ENCODE data around the gene TWSG1.
"Not testable (repeated sequence)": the region's sequence is repeated elsewhere in the genome, so short reads cannot be mapped to it uniquely, and the experiment has no call there.

Gene TWSG1

DNA sequence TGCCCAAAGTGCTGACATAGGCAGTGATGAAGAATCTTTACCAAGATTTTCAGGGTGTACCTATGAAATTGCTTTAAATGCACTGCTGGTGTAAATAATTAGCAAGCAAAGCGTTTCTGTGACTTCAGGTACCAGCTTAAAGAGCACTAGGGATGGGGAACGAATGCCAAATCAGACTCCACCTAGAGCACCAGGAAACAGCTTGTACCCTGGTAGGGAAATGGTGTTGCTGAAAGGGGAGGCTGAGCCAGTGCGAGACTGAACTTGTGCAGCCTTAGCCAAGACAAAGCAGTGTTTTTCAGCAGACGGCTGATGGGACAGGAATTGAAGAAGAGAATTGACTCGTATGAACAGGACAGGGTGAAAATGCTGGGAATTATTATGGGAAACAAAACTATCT lies 65.6 kb downstream of the TWSG1 start:
- DNase-seq, result no peak

DNA sequence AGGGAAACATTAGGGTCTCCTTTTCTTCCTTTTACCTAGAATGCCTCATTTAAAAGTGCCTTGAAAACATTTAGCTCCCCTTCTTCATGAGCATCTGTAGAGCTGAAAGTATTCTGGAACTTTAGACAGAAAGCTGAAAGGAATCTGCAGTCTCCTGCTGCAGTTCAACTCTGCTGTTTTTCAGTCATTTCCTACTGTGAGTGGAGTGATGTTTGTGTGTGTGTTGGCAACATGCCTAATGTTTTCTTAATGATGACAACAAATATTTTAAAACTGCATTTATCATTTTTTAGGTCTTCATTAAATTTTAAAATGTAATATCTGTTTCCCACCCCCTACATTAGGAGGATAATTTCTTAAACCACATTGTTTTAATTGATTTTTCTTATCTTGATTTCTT lies 66.6 kb downstream of the TWSG1 start:
- no peak for DNase-seq

DNA sequence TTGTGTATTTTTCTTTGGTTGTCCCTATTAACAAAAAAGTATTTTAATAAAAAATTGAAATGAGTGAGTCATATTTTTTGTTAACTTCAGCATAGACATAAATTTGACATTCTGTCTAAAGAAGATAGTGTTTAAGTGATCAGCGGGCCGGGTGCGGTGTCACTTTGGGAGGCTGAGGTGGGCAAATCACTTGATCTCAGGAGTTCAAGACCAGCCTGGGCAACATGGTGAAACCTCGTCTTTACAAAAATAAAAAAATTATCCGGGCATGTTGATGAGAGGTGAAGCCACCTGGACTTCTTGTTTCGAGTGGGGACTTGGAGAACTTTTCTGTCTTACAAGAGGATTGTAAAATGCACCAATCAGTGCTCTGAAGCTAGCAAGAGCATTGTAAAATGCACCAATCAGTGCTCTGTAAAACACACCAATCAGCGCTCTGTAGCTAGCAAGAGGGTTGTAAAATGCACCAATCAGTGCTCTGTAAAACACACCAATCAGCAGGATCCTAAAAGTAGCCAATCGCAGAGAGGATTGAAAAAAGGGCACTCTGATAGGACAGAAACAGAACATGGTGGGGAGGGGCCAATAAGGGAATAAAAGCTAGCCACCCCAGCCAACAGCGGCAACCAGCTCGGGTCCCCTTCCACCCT lies 67.9 kb downstream of the TWSG1 start:
- not testable (repeated sequence) for DNase-seq

- DNase-seq, result no peak
Observed at GRCh38 chr18:9403795-9404564, 69.4 kb downstream of the TWSG1 start.

GRCh38 chr18:9404565-9405060 lies 70.0 kb downstream of the TWSG1 start:
- no peak for DNase-seq

DNA sequence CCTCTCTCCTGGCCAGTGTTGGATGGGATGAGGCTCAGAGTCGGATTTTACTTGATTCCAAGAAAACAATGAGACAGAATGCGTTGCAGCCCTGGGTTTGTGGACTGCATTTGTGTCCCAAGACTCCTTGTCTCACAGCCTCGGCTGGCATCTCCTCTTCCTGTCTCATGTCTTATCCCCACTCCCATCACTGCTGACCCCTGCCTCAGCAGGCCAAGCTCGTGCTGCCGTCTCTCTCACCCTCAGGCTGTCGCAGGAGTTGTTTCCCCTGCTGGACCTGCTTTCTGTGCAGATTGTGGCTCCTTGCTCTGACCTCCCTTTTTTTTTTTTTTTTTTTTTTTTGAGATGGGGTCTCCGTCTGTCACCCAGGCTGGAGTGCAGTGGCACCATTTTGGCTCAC lies 70.6 kb downstream of the TWSG1 start:
- DNase-seq, result no peak

DNA sequence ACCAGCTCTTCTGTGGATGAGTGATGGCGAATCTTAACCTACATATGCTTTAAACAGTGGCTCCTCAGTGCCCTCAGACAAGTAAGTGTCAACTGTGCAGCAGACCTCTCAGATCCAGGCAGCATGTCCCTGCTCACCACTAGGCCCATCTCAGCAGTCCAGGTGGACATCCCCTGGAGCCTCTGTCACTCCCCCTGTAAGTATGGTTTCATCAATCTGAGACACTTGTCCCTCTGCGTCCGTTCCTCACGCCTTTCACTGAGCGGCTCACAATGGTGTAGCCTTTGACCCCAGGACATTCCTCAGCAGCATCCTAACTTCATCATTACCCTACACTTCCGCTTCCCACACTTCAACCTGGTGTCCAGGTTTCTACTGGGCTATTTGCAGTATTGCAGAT lies 71.4 kb downstream of the TWSG1 start:
- DNase-seq, result no peak

DNA sequence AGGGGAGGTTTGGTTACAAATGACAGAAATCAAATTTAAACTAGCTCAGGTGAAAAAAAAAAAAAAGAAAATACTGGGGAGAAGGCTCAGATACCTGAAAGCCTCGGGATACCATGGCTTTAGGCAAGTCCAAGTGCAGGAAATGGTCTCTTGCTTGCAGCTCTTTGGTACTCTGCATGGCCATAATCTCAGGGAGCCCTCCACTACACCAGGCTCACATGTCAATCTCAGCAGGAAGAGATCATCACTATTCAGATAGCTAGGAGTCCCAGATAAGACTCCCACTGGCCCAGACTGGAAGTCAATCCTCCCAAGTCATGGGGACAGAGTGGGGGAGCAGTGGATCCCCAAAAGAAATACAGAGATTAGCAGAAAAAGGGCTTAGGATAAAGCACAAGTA lies 75.9 kb downstream of the TWSG1 start:
- DNase-seq, result no peak

GRCh38 chr18:9413576-9413975 lies 79.0 kb downstream of the TWSG1 start:
- DNase-seq, result no peak

GRCh38 chr18:9416563-9417072 lies 82.0 kb downstream of the TWSG1 start:
- no peak for DNase-seq

DNA sequence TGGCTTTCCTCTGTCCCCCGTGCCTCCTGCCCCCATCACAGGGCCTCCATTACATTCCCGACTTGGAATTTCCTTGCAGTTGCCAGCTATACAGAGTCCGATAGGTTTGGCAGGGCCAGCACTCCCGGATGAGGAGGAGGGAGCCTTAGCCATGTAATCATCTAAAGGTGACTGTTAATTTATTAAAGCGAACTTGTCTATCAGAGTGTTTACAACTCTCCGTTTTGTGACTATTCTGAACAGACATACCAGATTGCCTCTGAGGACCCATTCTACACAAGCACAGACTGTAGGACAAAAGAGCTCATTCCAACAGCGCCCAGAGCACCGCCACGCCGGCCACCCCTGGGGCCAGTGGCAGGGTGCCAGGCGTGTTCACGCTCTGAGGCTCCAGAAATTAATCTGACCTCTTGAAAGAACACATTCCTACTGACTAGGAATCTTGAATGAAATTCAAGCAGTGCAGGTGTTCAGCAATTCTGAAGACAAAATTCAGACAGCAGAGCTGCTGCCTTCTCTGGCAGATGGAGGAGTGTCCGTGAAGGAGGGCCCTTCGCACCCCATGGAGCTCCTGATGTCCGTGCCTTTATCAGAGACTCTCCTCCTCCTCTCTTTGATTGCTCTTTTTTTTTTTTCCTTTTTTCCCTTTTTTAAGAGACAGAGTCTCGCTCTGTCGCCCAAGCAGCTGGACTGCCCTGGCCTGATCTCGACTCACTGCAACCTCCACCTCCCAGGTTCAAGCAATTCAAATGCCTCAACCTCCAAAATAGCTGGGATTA lies 82.7 kb downstream of the TWSG1 start:
- no peak for DNase-seq

- DNase-seq, result no peak
Observed at GRCh38 chr18:9418047-9418690, 83.6 kb downstream of the TWSG1 start.

GRCh38 chr18:9419956-9420631 lies 85.5 kb downstream of the TWSG1 start:
- no peak for DNase-seq

- no peak for DNase-seq
Observed at GRCh38 chr18:9421096-9421900, 86.7 kb downstream of the TWSG1 start.

GRCh38 chr18:9421901-9422327 lies 87.3 kb downstream of the TWSG1 start:
- DNase-seq, result no peak

GRCh38 chr18:9422816-9423519 lies 88.4 kb downstream of the TWSG1 start:
- no peak for DNase-seq

GRCh38 chr18:9423648-9424047 lies 89.1 kb downstream of the TWSG1 start:
- DNase-seq, result not testable (repeated sequence)

GRCh38 chr18:9424235-9424634 lies 89.7 kb downstream of the TWSG1 start:
- not testable (repeated sequence) for DNase-seq

GRCh38 chr18:9426753-9427152 lies 92.2 kb downstream of the TWSG1 start:
- DNase-seq, result no peak

- no peak for DNase-seq
Observed at GRCh38 chr18:9428301-9428706, 93.7 kb downstream of the TWSG1 start.
